ENCODE data around the gene SPEN.

GRCh38 chr1:15944308-15945010, 97.0 kb downstream of the SPEN start:
- TF ChIP-seq EP300 (IDR thresholded peaks at IDR 0.05) (no peak), CTCF (IDR thresholded peaks at IDR 0.05) (no peak)
